ENCODE measurements around the gene COX19. TPM values are rescaled to one million over a fixed set of nuclear protein-coding genes. Genes with fewer than 3 reads are reported as not detected.

Gene COX19
- total and polyA plus RNA-seq, 2 donors from 2014 or later = 4.8 to 14.7 TPM

- intact Hi-C loops (cut with DNase I) = no loop called here
- Histone ChIP-seq H3K9ac (ENCODE audit: low read length in 3 of 3) (no peak overlapping the region), H3K36me3 (ENCODE audit: control insufficient read depth in 2 of 3, insufficient read depth in 3 of 3, low read length in 3 of 3) (peaks cover 0 to 2% (median 0%) of the 10 kb centered on the region in 3 donors), H3K4me3 (ENCODE audit: low read length in 3 of 3) (no peak overlapping the region), H3K4me1 (ENCODE audit: control insufficient read depth in 2 of 3, insufficient read depth in 2 of 3, low read depth in 1 of 3, low read length in 3 of 3) (peaks cover 0 to 3% (median 0%) of the 10 kb centered on the region in 3 donors), H3K27ac (ENCODE audit: low read depth in 2 of 2, low read length in 2 of 2) (no peak overlapping the region), H3K9me3 (ENCODE audit: control insufficient read depth in 2 of 3, insufficient read depth in 1 of 3, low read length in 3 of 3) (no peaks in the 10 kb centered on the region), H3K27me3 (ENCODE audit: control insufficient read depth, insufficient read depth, low read length) (no peaks in the 10 kb centered on the region)
- DNase-seq = peak in 1 of 5 donors; percentile 65
- TF ChIP-seq, protein P1, sequence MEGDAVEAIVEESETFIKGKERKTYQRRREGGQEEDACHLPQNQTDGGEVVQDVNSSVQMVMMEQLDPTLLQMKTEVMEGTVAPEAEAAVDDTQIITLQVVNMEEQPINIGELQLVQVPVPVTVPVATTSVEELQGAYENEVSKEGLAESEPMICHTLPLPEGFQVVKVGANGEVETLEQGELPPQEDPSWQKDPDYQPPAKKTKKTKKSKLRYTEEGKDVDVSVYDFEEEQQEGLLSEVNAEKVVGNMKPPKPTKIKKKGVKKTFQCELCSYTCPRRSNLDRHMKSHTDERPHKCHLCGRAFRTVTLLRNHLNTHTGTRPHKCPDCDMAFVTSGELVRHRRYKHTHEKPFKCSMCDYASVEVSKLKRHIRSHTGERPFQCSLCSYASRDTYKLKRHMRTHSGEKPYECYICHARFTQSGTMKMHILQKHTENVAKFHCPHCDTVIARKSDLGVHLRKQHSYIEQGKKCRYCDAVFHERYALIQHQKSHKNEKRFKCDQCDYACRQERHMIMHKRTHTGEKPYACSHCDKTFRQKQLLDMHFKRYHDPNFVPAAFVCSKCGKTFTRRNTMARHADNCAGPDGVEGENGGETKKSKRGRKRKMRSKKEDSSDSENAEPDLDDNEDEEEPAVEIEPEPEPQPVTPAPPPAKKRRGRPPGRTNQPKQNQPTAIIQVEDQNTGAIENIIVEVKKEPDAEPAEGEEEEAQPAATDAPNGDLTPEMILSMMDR (IDR thresholded peaks at IDR 0.05; ENCODE audit: borderline replicate concordance, extremely low read depth, insufficient read depth) = no peak
- no peak for FAIRE-seq
Measured at GRCh38 chr7:1021366-1021765, 46.0 kb upstream of the COX19 start.

DNA sequence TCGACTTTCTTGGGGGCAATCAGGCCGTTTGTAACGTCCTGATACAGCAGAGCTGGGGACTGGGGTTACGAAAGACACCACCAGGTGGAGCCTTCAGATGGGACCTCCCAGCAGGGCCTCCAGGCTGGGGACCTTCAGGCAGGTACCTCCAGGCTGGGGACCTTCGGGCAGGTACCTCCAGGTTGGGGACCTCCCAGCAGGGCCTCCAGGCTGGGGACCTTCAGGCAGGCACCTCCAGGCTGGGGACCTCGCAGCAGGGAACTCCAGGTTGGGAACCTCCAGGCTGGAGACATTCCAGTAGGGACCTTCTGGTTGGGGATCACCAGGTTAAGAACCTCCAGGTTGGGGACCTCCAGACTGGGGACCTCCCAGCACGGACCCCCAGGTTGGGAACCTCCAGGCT is 45.5 kb upstream of the COX19 start:
- TF ChIP-seq, protein P1 (IDR thresholded peaks at IDR 0.05; ENCODE audit: borderline replicate concordance, extremely low read depth, insufficient read depth) = no peak
- no peak overlapping the region for H3K27ac ChIP-seq (ENCODE audit: low read depth in 2 of 2, low read length in 2 of 2)
- intact Hi-C loops (cut with DNase I) = no loop called here
- peaks cover 0 to 2% (median 0%) of the 10 kb centered on the region in 3 donors for H3K4me1 ChIP-seq (ENCODE audit: control insufficient read depth in 2 of 3, insufficient read depth in 2 of 3, low read depth in 1 of 3, low read length in 3 of 3)
- DNase-seq (peak in 1 of 5 donors; percentile 64), FAIRE-seq (no peak)
- no peak overlapping the region for H3K9ac ChIP-seq (ENCODE audit: low read length in 3 of 3)
- H3K4me3 ChIP-seq (ENCODE audit: low read length in 3 of 3) = no peak overlapping the region
- H3K27me3 ChIP-seq (ENCODE audit: control insufficient read depth, insufficient read depth, low read length) = no peaks in the 10 kb centered on the region
- no peaks in the 10 kb centered on the region for H3K9me3 ChIP-seq (ENCODE audit: control insufficient read depth in 2 of 3, insufficient read depth in 1 of 3, low read length in 3 of 3)
- H3K36me3 ChIP-seq (ENCODE audit: control insufficient read depth in 2 of 3, insufficient read depth in 3 of 3, low read length in 3 of 3) = peaks cover 0 to 2% (median 0%) of the 10 kb centered on the region in 3 donors

DNA sequence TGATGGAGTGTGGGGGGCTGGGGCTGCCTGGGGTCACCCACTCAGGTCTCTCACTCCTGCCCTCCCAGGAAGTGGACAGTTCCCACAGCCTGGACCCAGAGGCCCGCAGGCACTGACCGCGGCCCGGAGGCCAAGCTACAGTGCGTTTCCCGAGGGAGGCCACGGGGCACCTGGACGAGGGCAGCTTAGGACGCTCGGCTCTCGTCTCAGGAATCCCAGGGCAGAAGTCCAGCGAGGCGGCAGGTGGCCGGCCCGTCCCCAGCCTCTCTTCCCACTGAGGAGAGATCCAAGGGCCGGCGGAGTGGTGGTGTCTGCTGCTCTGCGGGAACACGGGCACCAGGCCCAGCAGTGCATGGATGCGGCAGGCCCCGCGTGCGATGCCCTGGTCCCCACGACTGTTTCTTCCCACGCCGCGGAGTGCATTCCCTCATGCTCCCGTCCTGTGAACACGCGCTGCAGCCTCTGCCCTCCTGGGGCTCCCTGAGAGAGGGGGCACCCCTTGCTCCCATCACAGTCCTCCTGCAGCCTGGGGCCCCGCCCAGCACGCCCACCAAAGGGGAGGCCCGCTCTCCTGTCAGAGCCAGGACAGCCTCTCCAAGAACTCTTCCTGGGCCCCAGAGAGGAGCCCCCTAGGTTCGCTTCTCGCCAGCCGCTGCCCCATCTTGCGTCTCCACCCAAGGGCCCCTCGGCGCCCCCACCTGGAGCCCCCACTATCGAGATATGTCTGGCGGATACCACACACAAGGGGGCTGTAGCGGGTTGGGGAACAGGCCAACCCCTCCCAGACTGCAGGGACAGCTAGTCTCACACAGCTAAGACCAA is 44.7 kb upstream of the COX19 start:
- FAIRE-seq (no peak), DNase-seq (peak in 1 of 5 donors; percentile 67)

More for the DNA sequence above, 44.7 kb upstream of the COX19 start:
- Histone ChIP-seq H3K9ac (ENCODE audit: low read length in 3 of 3) (no peak overlapping the region), H3K4me3 (ENCODE audit: low read length in 3 of 3) (no peak overlapping the region), H3K4me1 (ENCODE audit: control insufficient read depth in 2 of 3, insufficient read depth in 2 of 3, low read depth in 1 of 3, low read length in 3 of 3) (peaks cover 0 to 8% (median 4%) of the 10 kb centered on the region in 3 donors), H3K27me3 (ENCODE audit: control insufficient read depth, insufficient read depth, low read length) (no peaks in the 10 kb centered on the region), H3K9me3 (ENCODE audit: control insufficient read depth in 2 of 3, insufficient read depth in 1 of 3, low read length in 3 of 3) (no peaks in the 10 kb centered on the region), H3K27ac (ENCODE audit: low read depth in 2 of 2, low read length in 2 of 2) (no peak overlapping the region), H3K36me3 (ENCODE audit: control insufficient read depth in 2 of 3, insufficient read depth in 3 of 3, low read length in 3 of 3) (peaks cover 0 to 2% (median 0%) of the 10 kb centered on the region in 3 donors)
- intact Hi-C loops (cut with DNase I) = no loop called here
- TF ChIP-seq, protein P1 (IDR thresholded peaks at IDR 0.05; ENCODE audit: borderline replicate concordance, extremely low read depth, insufficient read depth) = no peak

All from kidney (tissue), 14 donors.